SK-N-SH treated with all-trans-retinoic acid at 6 μM for 48 hours (cell line): ENCODE measurements around the gene TK1.

ENCODE experiments used
- ATAC-seq: fragments of 200-7000 bp; cut with Tn5 transposase; 3 replicates; pipeline ENCODE4 v1.9.1; 2020; ENCODE audit warnings: mild to moderate bottlenecking, moderate library complexity
- ARNTL ChIP-seq: fragments of 450-650 bp; formaldehyde crosslinking; IDR thresholded peaks from 2 replicates; pipeline ENCODE4 v1.5.0; 2020; ENCODE audit warnings: low read depth, mild to moderate bottlenecking, moderate library complexity, borderline replicate concordance
- CREB5 ChIP-seq: fragments of 250-450 bp; sonication (Bioruptor Pico); IDR thresholded peaks from 2 replicates; pipeline ENCODE4 v1.5.1; 2020; ENCODE audit warnings: low read depth, mild to moderate bottlenecking, moderate library complexity
- CSRNP3 ChIP-seq: fragments of 250-450 bp; sonication (Bioruptor Pico); IDR thresholded peaks from 2 replicates; pipeline ENCODE4 v1.5.1; 2021; ENCODE audit warnings: mild to moderate bottlenecking, moderate library complexity
- ESRRG ChIP-seq: fragments of 250-450 bp; sonication (Bioruptor Pico); IDR thresholded peaks from 2 replicates; pipeline ENCODE4 v1.6.1; 2021; ENCODE audit warnings: mild to moderate bottlenecking
- ISL1 ChIP-seq: fragments of 250-450 bp; sonication (Bioruptor Pico); IDR thresholded peaks from 2 replicates; pipeline ENCODE4 v2.1.2; 2022; ENCODE audit warnings: mild to moderate bottlenecking, moderate library complexity
- OSR1 ChIP-seq: fragments of 250-450 bp; sonication (Bioruptor Pico); IDR thresholded peaks from 2 replicates; pipeline ENCODE4 v1.8.0; 2022; ENCODE audit warnings: moderate library complexity, mild to moderate bottlenecking, inconsistent platforms
- PATZ1 ChIP-seq: fragments of 250-450 bp; sonication (Bioruptor Pico); IDR thresholded peaks from 2 replicates; pipeline ENCODE4 v1.8.0; 2020; ENCODE audit warnings: mild to moderate bottlenecking, moderate library complexity, borderline replicate concordance
- POU6F1 ChIP-seq: fragments of 250-450 bp; sonication (Bioruptor Pico); IDR thresholded peaks from 2 replicates; pipeline ENCODE4 v1.8.0; 2021; ENCODE audit warnings: low read depth, mild to moderate bottlenecking, moderate library complexity, borderline replicate concordance
- PPARA ChIP-seq: fragments of 250-450 bp; sonication (Bioruptor Pico); IDR thresholded peaks from 2 replicates; pipeline ENCODE4 v1.5.0; 2020; ENCODE audit warnings: mild to moderate bottlenecking, borderline replicate concordance
- RARB ChIP-seq: fragments of 250-450 bp; sonication (Bioruptor Pico); IDR thresholded peaks from 2 replicates; pipeline ENCODE4 v1.8.0; 2021; ENCODE audit warnings: mild to moderate bottlenecking, moderate library complexity
- SNAI2 ChIP-seq: fragments of 250-450 bp; sonication (Bioruptor Pico); IDR thresholded peaks from 2 replicates; pipeline ENCODE4 v1.5.0; 2020; ENCODE audit warnings: mild to moderate bottlenecking, moderate library complexity
- TCF4 ChIP-seq: fragments of 250-450 bp; sonication (Bioruptor Pico); IDR thresholded peaks from 2 replicates; pipeline ENCODE4 v1.8.0; 2021; ENCODE audit warnings: mild to moderate bottlenecking, moderate library complexity, borderline replicate concordance
- TOX ChIP-seq: fragments of 250-450 bp; sonication (Bioruptor Pico); IDR thresholded peaks from 2 replicates; pipeline ENCODE4 v1.8.0; 2021; ENCODE audit warnings: mild to moderate bottlenecking, moderate library complexity, borderline replicate concordance
- TSHZ2 ChIP-seq: fragments of 250-450 bp; sonication (Bioruptor Pico); IDR thresholded peaks from 2 replicates; pipeline ENCODE4 v1.5.0; 2020; ENCODE audit warnings: mild to moderate bottlenecking, moderate library complexity
- ZC3H10 ChIP-seq: fragments of 250-450 bp; sonication (Bioruptor Pico); IDR thresholded peaks from 2 replicates; pipeline ENCODE4 v1.5.1; 2021; ENCODE audit warnings: mild to moderate bottlenecking, moderate library complexity
- ZFP30 ChIP-seq: fragments of 450-650 bp; formaldehyde crosslinking; IDR thresholded peaks from 2 replicates; pipeline ENCODE4 v1.5.0; 2022; ENCODE audit warnings: mild to moderate bottlenecking, moderate library complexity
- ZNF565 ChIP-seq: fragments of 450-650 bp; formaldehyde crosslinking; conservative IDR thresholded peaks from 2 replicates; pipeline ENCODE4 v1.5.0; 2020; ENCODE audit warnings: low read depth, mild to moderate bottlenecking, moderate library complexity
- ZNF70 ChIP-seq: fragments of 450-650 bp; formaldehyde crosslinking; IDR thresholded peaks from 2 replicates; pipeline ENCODE4 v1.5.0; 2020; ENCODE audit warnings: mild to moderate bottlenecking, moderate library complexity
- ZNF8 ChIP-seq: fragments of 450-650 bp; formaldehyde crosslinking; IDR thresholded peaks from 2 replicates; pipeline ENCODE4 v1.5.0; 2020; ENCODE audit warnings: mild to moderate bottlenecking, moderate library complexity

Gene TK1

GRCh38 chr17:78224231-78225087, 37.6 kb upstream of the TK1 start:
- ATAC-seq, result peak; percentile 27
- TF ChIP-seq ZFP30 (CRISPR knock-in tag), result no peak
- peak; percentile 46; the same call in 1 of the 2 replicates for TF ChIP-seq ZNF8
- TF ChIP-seq TOX (CRISPR knock-in tag), result no peak
- peak; percentile 52 for TF ChIP-seq TCF4
- TF ChIP-seq OSR1 (CRISPR knock-in tag), result no peak
- peak; percentile 11; the same call in 1 of the 2 replicates for TF ChIP-seq ZNF70

GRCh38 chr17:78223765-78224164, 36.9 kb upstream of the TK1 start:
- ATAC-seq, result no peak
- TF ChIP-seq ZNF8 (no peak), ISL1 (CRISPR knock-in tag) (no peak), TSHZ2 (no peak), ZFP30 (CRISPR knock-in tag) (no peak), ZC3H10 (CRISPR knock-in tag) (no peak), TCF4 (no peak), ZNF565 (no peak), TOX (CRISPR knock-in tag) (no peak), CSRNP3 (CRISPR knock-in tag) (no peak), SNAI2 (CRISPR knock-in tag) (no peak), ZNF70 (no peak), RARB (CRISPR knock-in tag) (no peak), OSR1 (CRISPR knock-in tag) (no peak), POU6F1 (CRISPR knock-in tag) (no peak), CREB5 (CRISPR knock-in tag) (no peak)

- TF ChIP-seq ISL1 (CRISPR knock-in tag) (no peak), ZNF70 (no peak), PATZ1 (no peak), CREB5 (CRISPR knock-in tag) (no peak), ZC3H10 (CRISPR knock-in tag) (no peak), CSRNP3 (CRISPR knock-in tag) (no peak), PPARA (CRISPR knock-in tag) (no peak), ARNTL (CRISPR knock-in tag) (no peak), POU6F1 (CRISPR knock-in tag) (no peak), TOX (CRISPR knock-in tag) (no peak), ESRRG (no peak)
- TF ChIP-seq, all 23 proteins: peak for 0
- ATAC-seq, result no peak
Measured at GRCh38 chr17:78223061-78223460, 36.2 kb upstream of the TK1 start.
